Epidermal melanocyte (primary cell): ENCODE measurements around the gene PLCB1.
"Not testable (repeated sequence)": the region's sequence is repeated elsewhere in the genome, so short reads cannot be mapped to it uniquely, and the experiment has no call there.

ENCODE experiments used
- DNase-seq: peaks from one replicate; pipeline ENCODE4 v3.0.0; 2011; ENCODE audit warnings: low spot score; ENCODE audit not compliant: insufficient read length

The PLCB1 gene

DNA sequence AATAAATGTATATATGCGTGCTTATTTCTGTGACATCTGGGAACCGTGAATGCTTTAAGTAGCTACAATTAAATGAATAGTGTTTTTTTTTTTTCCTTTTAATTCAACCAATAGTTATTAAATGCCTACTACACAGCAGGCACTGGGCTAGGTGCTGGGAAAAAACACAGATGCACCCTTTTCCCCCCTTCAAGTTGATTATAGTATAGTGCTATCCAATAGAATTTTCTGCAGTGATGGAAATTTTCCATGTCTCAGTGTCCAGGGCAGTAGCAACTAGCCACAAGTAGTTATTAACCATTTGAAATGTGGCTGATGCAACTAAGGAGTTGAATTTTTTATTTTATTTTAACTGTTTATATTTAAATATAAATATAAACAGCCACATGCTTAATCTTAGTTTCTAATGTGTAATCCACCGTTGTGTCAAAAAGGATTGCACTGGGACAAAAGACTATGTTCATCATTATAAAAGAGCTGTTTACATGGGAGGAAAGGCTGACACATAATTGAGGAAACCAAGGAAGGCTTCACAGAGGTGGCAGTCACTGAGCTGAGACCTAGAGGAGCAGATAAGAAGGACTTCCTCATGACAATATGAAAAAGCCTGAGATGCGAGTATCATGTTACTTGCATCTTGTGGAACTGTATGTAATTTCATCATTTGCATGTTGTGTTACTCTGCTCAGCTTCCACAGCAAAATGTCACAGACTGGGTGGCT is 675.6 kb downstream of the PLCB1 start:
- no peak for DNase-seq

DNA sequence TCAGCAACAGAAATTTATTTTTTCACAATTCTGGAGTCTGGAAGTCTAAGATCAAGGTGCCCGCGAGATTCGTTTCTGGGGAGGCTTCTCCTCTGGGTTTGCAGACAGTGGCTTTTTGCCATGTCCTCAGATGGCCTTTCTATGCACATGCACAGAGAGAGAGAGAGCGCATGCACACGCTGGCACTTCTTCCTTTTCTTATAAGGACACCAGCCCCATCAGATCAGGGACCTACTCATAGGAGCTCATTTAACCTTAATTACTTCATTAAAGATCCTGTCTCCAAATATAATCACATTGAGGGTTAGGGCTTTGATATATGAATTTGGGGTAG is 676.1 kb downstream of the PLCB1 start:
- no peak for DNase-seq

GRCh38 chr20:8809107-8809953 is 677.3 kb downstream of the PLCB1 start:
- no peak for DNase-seq

- DNase-seq, result no peak
Observed at GRCh38 chr20:8811801-8812594, 679.9 kb downstream of the PLCB1 start.

GRCh38 chr20:8812817-8813216 is 680.8 kb downstream of the PLCB1 start:
- no peak for DNase-seq

DNA sequence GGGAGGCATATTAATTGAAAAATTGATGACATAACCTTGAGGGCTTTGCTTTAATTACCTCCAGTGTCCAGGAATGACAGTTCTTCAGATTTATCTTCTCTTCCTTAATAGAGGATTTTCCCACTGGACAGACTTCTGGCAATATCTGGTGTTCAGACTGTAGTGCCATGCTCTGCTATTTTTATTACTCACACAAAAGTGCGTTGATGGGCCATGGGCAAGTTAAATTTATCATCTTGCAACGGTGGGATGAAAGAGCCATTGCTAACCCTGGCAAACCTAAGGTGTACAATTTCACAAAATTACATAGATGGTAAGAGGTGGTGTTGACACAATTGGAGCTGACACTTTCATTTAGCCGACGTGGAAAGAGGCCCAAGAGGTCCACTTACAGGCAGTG is 683.1 kb downstream of the PLCB1 start:
- DNase-seq, result no peak

DNA sequence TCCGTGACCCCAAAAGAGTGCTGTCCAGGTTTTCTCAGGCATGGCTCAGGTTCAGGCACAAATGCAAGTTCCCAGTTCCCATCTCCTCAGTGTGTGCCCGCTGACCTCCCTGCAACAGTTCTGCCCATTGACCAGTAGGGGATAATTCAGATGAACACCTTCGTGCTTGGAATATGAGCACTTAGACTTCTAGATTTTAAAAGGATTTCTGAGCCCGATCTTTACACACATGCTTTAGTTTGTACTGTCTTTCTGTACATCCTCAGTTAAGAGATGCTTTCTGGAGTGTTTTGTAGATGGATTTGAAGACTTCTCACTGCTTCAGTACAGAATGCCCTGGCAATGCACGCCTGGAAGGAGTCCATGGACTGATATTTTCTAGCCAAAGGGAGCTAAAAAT is 697.2 kb downstream of the PLCB1 start:
- DNase-seq, result no peak

GRCh38 chr20:8834294-8834693 is 702.2 kb downstream of the PLCB1 start:
- DNase-seq, result not testable (repeated sequence)

- DNase-seq, result no peak
Observed at GRCh38 chr20:8834851-8835250, 702.8 kb downstream of the PLCB1 start.

GRCh38 chr20:8837396-8837795 is 705.3 kb downstream of the PLCB1 start:
- DNase-seq, result no peak

DNA sequence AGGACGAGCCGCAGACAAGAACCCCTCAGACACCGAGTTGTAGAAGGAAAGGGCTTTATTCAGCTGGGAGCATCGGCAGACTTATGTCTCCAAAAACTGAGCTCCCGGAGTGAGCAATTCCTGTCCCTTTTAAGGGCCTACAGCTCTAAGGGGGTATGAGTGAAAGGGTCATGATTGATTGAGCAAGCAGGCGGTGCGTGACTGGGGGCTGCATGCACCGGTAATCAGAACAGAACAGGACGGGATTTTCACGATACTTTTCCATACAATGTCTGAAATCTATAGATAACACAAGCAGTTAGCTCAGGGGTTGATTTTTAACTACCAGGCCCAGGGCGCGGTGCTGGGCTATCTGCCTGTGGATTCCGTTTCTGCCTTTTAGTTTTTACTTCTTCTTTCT is 710.5 kb downstream of the PLCB1 start:
- no peak for DNase-seq

DNA sequence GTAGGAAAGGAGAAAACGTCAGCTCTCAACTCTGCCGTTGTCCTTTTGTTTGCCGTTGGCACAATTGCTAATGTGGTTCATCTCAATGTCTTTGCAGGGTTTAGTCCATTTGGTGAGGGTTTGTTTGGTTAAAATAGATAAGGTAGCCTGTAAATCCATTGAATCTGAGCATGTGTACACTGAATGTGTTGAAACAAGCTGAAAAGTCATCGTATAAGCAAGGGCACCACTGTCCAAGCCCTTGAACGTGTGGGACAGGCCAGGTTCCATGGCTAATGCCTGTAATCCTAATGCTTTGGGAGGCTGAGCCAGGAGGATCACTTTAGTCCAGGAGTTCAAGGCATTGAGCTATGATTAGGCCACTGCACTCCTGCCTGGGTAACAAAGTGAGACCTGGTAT is 712.1 kb downstream of the PLCB1 start:
- no peak for DNase-seq

DNA sequence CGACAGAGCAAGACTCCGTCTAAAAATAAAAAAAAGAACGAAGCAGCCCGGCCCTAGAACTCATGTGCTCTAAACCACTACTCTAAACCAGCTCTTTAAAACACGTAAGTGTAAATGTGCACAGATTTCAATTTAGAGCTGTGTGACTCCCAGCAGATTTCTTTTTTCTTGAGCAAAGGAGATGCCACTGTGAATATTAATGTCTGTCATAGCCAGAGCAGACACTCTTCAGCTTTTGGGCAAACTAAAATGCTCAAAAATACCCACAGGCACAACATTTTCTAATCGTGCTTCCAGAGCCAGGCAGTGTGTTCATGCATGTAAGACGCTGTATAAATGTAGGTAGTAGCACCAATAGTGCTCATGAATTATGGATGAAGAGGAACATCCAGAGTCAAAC is 717.9 kb downstream of the PLCB1 start:
- no peak for DNase-seq

- DNase-seq, result no peak
Observed at GRCh38 chr20:8851446-8851845, 719.4 kb downstream of the PLCB1 start.

GRCh38 chr20:8851919-8852318 is 719.9 kb downstream of the PLCB1 start:
- not testable (repeated sequence) for DNase-seq

DNA sequence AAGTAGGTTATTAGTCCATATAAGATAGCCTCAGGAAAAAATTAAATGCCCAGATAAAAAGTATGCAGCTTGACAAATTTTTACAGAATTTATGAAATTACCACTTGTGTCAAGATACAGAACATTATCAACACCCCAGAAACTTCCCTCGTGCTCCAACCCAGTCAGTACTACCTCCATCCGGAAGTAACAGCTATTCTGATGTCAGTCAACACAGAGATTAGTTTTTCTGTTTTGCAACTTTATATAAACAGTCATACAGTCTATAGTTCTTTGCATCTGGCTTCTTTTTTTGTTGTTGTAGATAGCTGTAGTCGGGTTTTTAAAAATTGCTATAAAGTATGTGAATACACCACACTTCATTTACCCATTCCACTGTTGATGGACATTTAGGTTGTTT is 721.1 kb downstream of the PLCB1 start:
- not testable (repeated sequence) for DNase-seq

GRCh38 chr20:8853805-8854338 is 721.8 kb downstream of the PLCB1 start:
- DNase-seq, result peak; percentile 83

- no peak for DNase-seq
Observed at GRCh38 chr20:8854571-8854970, 722.5 kb downstream of the PLCB1 start.

- DNase-seq, result no peak
Observed at GRCh38 chr20:8855315-8855714, 723.2 kb downstream of the PLCB1 start.

GRCh38 chr20:8856668-8857067 is 724.6 kb downstream of the PLCB1 start:
- no peak for DNase-seq

GRCh38 chr20:8858181-8858787 is 726.2 kb downstream of the PLCB1 start:
- DNase-seq, result no peak
